Measurements from ENCODE around the gene TNRC18. TPM values are rescaled to one million over a fixed set of nuclear protein-coding genes. Genes with fewer than 3 reads are reported as not detected.

Gene TNRC18
- total RNA-seq, 1 experiment from 2014 or later = 159 TPM

DNA sequence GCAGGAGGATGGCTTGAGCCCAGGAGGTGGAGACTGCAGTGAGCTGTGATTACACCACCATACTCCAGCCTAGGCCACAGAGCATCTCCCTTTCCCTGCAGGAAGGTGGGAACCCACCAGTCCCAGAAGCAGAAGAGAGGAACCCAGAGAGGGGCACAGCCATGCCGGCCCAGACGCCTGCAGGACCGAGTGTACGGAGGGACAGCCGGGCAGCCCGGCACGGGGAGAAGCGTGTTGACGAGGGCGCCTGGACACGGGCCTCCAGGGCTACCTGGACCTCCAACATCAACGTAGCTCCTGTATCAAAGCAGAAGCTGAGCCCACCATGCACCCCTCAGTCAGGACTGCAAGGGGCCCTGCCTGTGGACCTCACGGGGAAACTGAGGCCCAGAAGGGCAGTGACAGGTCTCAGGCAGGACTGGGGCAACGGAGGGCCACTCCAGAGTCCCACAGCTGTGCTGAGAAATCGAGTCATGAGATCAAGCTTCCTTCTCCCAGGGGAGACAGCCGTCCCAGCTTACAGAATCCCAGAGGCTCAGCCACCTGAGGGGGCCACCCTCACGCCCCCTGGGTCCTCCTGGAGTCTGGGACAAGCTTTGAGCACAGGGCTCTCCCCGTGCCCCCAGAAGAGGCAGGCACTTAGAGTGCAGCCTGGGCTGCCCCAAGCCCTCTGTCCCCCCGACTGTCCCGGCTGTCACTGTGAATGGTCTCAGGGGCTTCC is 43.1 kb downstream of the TNRC18 start:
- CTCF ChIA-PET = no interaction called here
- Histone ChIP-seq H3K4me2 (no peak overlapping the region), H3K4me3 (no peak overlapping the region), H3K27ac (no peak overlapping the region), H3K27me3 (ENCODE audit: insufficient read depth, low read depth) (no peaks in the 10 kb centered on the region), H3F3A (ENCODE audit: insufficient read depth, low read depth) (peaks cover 8% of the 10 kb centered on the region; the same call in 1 of the 2 replicates), H2AFZ (no peak overlapping the region), H3K9me3 (ENCODE audit: insufficient read depth, low read depth) (no peaks in the 10 kb centered on the region), H3K9me2 (ENCODE audit: insufficient read depth) (no peaks in the 10 kb centered on the region), H3K36me3 (ENCODE audit: low read depth) (no peaks in the 10 kb centered on the region; the same call in 1 of the 2 replicates), H4K20me1 (ENCODE audit: insufficient read depth) (peaks cover 97% of the 10 kb centered on the region), H3K79me2 (ENCODE audit: low read depth) (peaks cover 78% of the 10 kb centered on the region), H3K4me1 (replicated peaks; ENCODE audit: insufficient read depth) (no peaks in the 10 kb centered on the region)
- TF ChIP-seq EZH2 (IDR thresholded peaks at IDR 0.05; ENCODE audit: low read depth) = no peak
- TF ChIP-seq, protein P1, sequence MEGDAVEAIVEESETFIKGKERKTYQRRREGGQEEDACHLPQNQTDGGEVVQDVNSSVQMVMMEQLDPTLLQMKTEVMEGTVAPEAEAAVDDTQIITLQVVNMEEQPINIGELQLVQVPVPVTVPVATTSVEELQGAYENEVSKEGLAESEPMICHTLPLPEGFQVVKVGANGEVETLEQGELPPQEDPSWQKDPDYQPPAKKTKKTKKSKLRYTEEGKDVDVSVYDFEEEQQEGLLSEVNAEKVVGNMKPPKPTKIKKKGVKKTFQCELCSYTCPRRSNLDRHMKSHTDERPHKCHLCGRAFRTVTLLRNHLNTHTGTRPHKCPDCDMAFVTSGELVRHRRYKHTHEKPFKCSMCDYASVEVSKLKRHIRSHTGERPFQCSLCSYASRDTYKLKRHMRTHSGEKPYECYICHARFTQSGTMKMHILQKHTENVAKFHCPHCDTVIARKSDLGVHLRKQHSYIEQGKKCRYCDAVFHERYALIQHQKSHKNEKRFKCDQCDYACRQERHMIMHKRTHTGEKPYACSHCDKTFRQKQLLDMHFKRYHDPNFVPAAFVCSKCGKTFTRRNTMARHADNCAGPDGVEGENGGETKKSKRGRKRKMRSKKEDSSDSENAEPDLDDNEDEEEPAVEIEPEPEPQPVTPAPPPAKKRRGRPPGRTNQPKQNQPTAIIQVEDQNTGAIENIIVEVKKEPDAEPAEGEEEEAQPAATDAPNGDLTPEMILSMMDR (conservative IDR thresholded peaks at IDR 0.05) = no peak
- BruUV-seq (replicated peaks) = no TSS peak
- POLR2A ChIA-PET (ENCODE audit: unreplicated experiment) = no interaction called here
- DNase-seq = peak in 1 of 2 experiments; percentile 29
- intact Hi-C loops (cut with micrococcal nuclease; ENCODE audit: unreplicated experiment) = no loop called here

DNA sequence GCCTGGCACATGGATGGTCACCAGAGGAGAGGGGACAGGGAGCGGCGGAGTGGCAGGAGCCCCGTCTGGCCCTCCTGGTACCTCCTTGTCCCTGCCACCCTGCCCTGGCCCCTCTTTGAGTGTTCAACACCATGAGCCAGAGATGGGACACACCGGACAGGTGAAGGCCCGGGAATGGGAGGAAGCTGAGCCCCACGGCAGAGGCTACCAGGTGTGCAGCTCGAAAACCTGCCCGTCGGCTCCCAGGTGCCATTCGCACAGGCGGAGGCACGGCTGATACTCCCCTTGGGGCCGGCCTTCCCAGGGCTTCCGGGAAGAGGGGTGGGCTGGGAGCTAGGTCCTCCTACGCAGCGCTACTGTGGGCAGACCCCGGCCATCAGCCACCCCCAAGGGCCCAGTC is 44.1 kb downstream of the TNRC18 start:
- no peak for DNase-seq
- Histone ChIP-seq H2AFZ (no peak overlapping the region), H3F3A (ENCODE audit: insufficient read depth, low read depth) (peaks cover 8% of the 10 kb centered on the region; the same call in 1 of the 2 replicates), H3K4me2 (no peak overlapping the region), H3K9me3 (ENCODE audit: insufficient read depth, low read depth) (no peaks in the 10 kb centered on the region), H4K20me1 (ENCODE audit: insufficient read depth) (peaks cover 97% of the 10 kb centered on the region), H3K27me3 (ENCODE audit: insufficient read depth, low read depth) (no peaks in the 10 kb centered on the region), H3K9me2 (ENCODE audit: insufficient read depth) (no peaks in the 10 kb centered on the region), H3K4me1 (replicated peaks; ENCODE audit: insufficient read depth) (no peaks in the 10 kb centered on the region), H3K27ac (no peak overlapping the region), H3K79me2 (ENCODE audit: low read depth) (peaks cover 71% of the 10 kb centered on the region), H3K36me3 (ENCODE audit: low read depth) (peaks cover 4% of the 10 kb centered on the region; the same call in 1 of the 2 replicates), H3K4me3 (no peak overlapping the region)
- intact Hi-C loops (cut with micrococcal nuclease; ENCODE audit: unreplicated experiment) = no loop called here
- TF ChIP-seq, protein P1 (conservative IDR thresholded peaks at IDR 0.05) = no peak
- no peak for TF ChIP-seq EZH2 (IDR thresholded peaks at IDR 0.05; ENCODE audit: low read depth)
- no TSS peak for BruUV-seq (replicated peaks)
- ChIA-PET POLR2A (ENCODE audit: unreplicated experiment) (no interaction called here), CTCF (interaction anchor here (0.6 kb wide), 1 partner anchor 13 kb away, joined by 8 read pairs; no protein-coding TSS in a partner anchor)

DNA sequence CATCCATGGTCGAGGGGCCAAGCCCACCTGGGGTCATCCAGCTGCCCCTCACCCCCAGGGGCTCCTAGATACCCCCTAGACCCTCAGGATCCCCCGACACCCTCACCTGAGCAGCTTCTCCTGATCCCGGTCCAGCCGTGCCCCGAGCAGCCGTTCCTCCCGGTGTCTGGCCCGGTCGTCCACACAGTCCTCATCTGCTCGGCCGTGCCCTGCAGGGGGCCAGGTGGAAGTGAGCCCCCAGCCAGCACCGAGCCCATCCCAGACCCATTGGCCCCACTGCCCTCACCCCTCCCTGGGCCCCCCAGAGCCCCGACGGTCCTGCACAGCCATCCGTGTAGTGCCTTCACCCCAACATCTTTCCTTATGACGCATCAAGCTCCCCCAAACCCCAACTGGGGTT is 45.8 kb downstream of the TNRC18 start:
- peaks cover 5% of the 10 kb centered on the region; the same call in 1 of the 2 replicates for H3K36me3 ChIP-seq (ENCODE audit: low read depth)
- H3K79me2 ChIP-seq (ENCODE audit: low read depth) = peaks cover 54% of the 10 kb centered on the region

More for the DNA sequence above, 45.8 kb downstream of the TNRC18 start:
- Histone ChIP-seq H3K27me3 (ENCODE audit: insufficient read depth, low read depth) (no peaks in the 10 kb centered on the region), H2AFZ (no peak overlapping the region), H3K27ac (no peak overlapping the region), H3K4me1 (replicated peaks; ENCODE audit: insufficient read depth) (no peaks in the 10 kb centered on the region), H4K20me1 (ENCODE audit: insufficient read depth) (peaks cover 87% of the 10 kb centered on the region), H3K4me2 (no peak overlapping the region), H3K9me3 (ENCODE audit: insufficient read depth, low read depth) (no peaks in the 10 kb centered on the region), H3F3A (ENCODE audit: insufficient read depth, low read depth) (peaks cover 8% of the 10 kb centered on the region; the same call in 1 of the 2 replicates), H3K4me3 (no peak overlapping the region), H3K9me2 (ENCODE audit: insufficient read depth) (no peaks in the 10 kb centered on the region)
- no TSS peak for BruUV-seq (replicated peaks)
- ChIA-PET CTCF (no interaction called here), POLR2A (ENCODE audit: unreplicated experiment) (no interaction called here)
- intact Hi-C loops (cut with micrococcal nuclease; ENCODE audit: unreplicated experiment) = no loop called here
- TF ChIP-seq, protein P1 (conservative IDR thresholded peaks at IDR 0.05) = no peak
- TF ChIP-seq EZH2 (IDR thresholded peaks at IDR 0.05; ENCODE audit: low read depth) = no peak
- DNase-seq = peak in 1 of 2 experiments; percentile 23
